ENCODE data around the gene SMIM10L2A. TPM values are rescaled to one million over a fixed set of nuclear protein-coding genes. Genes with fewer than 3 reads are reported as not detected.

SMIM10L2A gene
- polyA plus RNA-seq, 3 donors: not detected

DNA sequence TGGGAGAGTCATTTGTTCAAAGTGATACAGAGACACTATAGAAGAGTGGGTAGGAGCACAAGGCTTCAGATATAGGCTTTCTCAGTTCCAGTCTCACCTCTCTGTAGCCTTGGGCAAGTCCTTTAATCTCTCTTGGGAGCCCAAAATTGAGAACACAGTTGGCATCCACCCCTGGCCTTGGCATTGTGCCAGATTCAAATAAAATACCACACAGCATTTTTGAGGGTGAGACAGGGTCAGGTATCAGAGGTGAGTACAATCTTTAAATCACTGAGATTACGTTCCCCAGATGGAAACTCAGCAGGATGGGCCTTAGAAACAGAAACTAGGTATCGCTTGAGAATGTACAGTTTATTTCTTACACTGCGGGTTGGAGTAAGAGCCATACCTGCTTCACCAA lies 25.2 kb upstream of the SMIM10L2A start:
- TF ChIP-seq, protein P1, sequence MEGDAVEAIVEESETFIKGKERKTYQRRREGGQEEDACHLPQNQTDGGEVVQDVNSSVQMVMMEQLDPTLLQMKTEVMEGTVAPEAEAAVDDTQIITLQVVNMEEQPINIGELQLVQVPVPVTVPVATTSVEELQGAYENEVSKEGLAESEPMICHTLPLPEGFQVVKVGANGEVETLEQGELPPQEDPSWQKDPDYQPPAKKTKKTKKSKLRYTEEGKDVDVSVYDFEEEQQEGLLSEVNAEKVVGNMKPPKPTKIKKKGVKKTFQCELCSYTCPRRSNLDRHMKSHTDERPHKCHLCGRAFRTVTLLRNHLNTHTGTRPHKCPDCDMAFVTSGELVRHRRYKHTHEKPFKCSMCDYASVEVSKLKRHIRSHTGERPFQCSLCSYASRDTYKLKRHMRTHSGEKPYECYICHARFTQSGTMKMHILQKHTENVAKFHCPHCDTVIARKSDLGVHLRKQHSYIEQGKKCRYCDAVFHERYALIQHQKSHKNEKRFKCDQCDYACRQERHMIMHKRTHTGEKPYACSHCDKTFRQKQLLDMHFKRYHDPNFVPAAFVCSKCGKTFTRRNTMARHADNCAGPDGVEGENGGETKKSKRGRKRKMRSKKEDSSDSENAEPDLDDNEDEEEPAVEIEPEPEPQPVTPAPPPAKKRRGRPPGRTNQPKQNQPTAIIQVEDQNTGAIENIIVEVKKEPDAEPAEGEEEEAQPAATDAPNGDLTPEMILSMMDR (IDR thresholded peaks at IDR 0.05): no peak
- no peaks in the 10 kb centered on the region for H3K36me3 ChIP-seq (replicated peaks in 1 of 2; ENCODE audit: control insufficient read depth in 1 of 2, insufficient read depth in 2 of 2, low read length in 2 of 2)
- no peak overlapping the region for H2AFZ ChIP-seq (ENCODE audit: insufficient read depth, low read depth, low read length, poor library complexity, severe bottlenecking)
- H3K9ac ChIP-seq (ENCODE audit: insufficient read depth, low read length, poor library complexity, severe bottlenecking): no peak overlapping the region
- intact Hi-C loops (cut with micrococcal nuclease): no loop called here
- no peak overlapping the region for H3K4me2 ChIP-seq (replicated peaks; ENCODE audit: extremely low read depth, low read length, poor library complexity, severe bottlenecking)
- WGBS (ENCODE audit: insufficient coverage): no CpG with 5 or more reads among the region's 3 CpGs
- H3K79me2 ChIP-seq (ENCODE audit: insufficient read depth, low read length): no peaks in the 10 kb centered on the region
- no peak overlapping the region for H3K4me3 ChIP-seq (replicated peaks in 1 of 3; ENCODE audit: low read depth in 2 of 3, low read length in 3 of 3)
- no peaks in the 10 kb centered on the region for H3K9me3 ChIP-seq (replicated peaks in 1 of 2; ENCODE audit: control insufficient read depth in 1 of 2, insufficient read depth in 1 of 2, low read length in 2 of 2)
- Mint-ChIP-seq H3K9me3 (peaks cover 0 to 2% (median 0%) of the 10 kb centered on the region in 7 donors), H3K27me3 (ENCODE audit: low read depth in 3 of 3) (peaks cover 0 to 3% (median 3%) of the 10 kb centered on the region in 3 donors), H3K27ac (no peak overlapping the region), H3K36me3 (no peaks in the 10 kb centered on the region), H3K4me1 (peaks cover 5% of the 10 kb centered on the region), H3K4me3 (no peak overlapping the region)
- no peak for DNase-seq
- no peak overlapping the region for H3K27ac ChIP-seq (ENCODE audit: low read depth in 1 of 2, low read length in 2 of 2)
- H3K4me1 ChIP-seq (ENCODE audit: control insufficient read depth in 1 of 2, insufficient read depth in 2 of 2, low read length in 2 of 2): no peaks in the 10 kb centered on the region
- no peaks in the 10 kb centered on the region for H4K20me1 ChIP-seq (ENCODE audit: insufficient read depth, low read length)
- no peaks in the 10 kb centered on the region for H3K27me3 ChIP-seq (ENCODE audit: control insufficient read depth in 2 of 2, insufficient read depth in 2 of 2, low read length in 2 of 2)

DNA sequence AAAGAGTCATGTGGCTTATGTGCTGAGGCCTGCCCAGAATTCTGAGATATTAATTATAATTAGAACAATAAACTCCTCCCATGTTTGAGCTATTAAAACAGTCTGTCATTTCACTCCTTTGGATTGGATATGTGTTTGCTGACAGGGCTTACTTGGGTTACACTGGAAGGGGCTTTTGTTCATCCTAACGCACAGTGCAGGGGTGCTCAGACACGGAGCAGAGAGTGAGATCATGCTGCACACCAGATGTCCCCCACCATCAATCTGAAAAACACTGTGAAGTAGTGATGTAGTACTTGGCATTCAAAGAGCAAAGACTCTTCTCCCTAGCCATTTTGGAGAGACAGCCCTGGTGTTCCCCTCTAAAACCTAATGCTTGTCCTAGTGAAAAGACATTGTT lies 24.1 kb upstream of the SMIM10L2A start:
- no peaks in the 10 kb centered on the region for H3K9me3 ChIP-seq (replicated peaks in 1 of 2; ENCODE audit: control insufficient read depth in 1 of 2, insufficient read depth in 1 of 2, low read length in 2 of 2)
- H3K4me1 ChIP-seq (ENCODE audit: control insufficient read depth in 1 of 2, insufficient read depth in 2 of 2, low read length in 2 of 2): no peaks in the 10 kb centered on the region
- peaks cover 5% of the 10 kb centered on the region for H3K4me1 Mint-ChIP-seq
- peaks cover 0 to 8% (median 3%) of the 10 kb centered on the region in 3 donors for H3K27me3 Mint-ChIP-seq (ENCODE audit: low read depth in 3 of 3)
- H4K20me1 ChIP-seq (ENCODE audit: insufficient read depth, low read length): no peaks in the 10 kb centered on the region
- H3K4me3 Mint-ChIP-seq: no peak overlapping the region
- no peak overlapping the region for H3K4me2 ChIP-seq (replicated peaks; ENCODE audit: extremely low read depth, low read length, poor library complexity, severe bottlenecking)
- intact Hi-C loops (cut with micrococcal nuclease): no loop called here
- H3K27ac ChIP-seq (ENCODE audit: low read depth in 1 of 2, low read length in 2 of 2): no peak overlapping the region
- H3K9ac ChIP-seq (ENCODE audit: insufficient read depth, low read length, poor library complexity, severe bottlenecking): no peak overlapping the region
- DNase-seq: no peak
- H3K9me3 Mint-ChIP-seq: peaks cover 0 to 2% (median 0%) of the 10 kb centered on the region in 7 donors
- no peak overlapping the region for H2AFZ ChIP-seq (ENCODE audit: insufficient read depth, low read depth, low read length, poor library complexity, severe bottlenecking)
- no peak overlapping the region for H3K27ac Mint-ChIP-seq
- H3K36me3 Mint-ChIP-seq: no peaks in the 10 kb centered on the region
- H3K4me3 ChIP-seq (replicated peaks in 1 of 3; ENCODE audit: low read depth in 2 of 3, low read length in 3 of 3): no peak overlapping the region
- H3K79me2 ChIP-seq (ENCODE audit: insufficient read depth, low read length): no peaks in the 10 kb centered on the region
- no peaks in the 10 kb centered on the region for H3K27me3 ChIP-seq (ENCODE audit: control insufficient read depth in 2 of 2, insufficient read depth in 2 of 2, low read length in 2 of 2)
- WGBS (ENCODE audit: insufficient coverage): no CpG with 5 or more reads among the region's 2 CpGs
- TF ChIP-seq, protein P1 (IDR thresholded peaks at IDR 0.05): no peak
- H3K36me3 ChIP-seq (replicated peaks in 1 of 2; ENCODE audit: control insufficient read depth in 1 of 2, insufficient read depth in 2 of 2, low read length in 2 of 2): no peaks in the 10 kb centered on the region
